ENCODE measurements around the gene RANBP17.

DNA sequence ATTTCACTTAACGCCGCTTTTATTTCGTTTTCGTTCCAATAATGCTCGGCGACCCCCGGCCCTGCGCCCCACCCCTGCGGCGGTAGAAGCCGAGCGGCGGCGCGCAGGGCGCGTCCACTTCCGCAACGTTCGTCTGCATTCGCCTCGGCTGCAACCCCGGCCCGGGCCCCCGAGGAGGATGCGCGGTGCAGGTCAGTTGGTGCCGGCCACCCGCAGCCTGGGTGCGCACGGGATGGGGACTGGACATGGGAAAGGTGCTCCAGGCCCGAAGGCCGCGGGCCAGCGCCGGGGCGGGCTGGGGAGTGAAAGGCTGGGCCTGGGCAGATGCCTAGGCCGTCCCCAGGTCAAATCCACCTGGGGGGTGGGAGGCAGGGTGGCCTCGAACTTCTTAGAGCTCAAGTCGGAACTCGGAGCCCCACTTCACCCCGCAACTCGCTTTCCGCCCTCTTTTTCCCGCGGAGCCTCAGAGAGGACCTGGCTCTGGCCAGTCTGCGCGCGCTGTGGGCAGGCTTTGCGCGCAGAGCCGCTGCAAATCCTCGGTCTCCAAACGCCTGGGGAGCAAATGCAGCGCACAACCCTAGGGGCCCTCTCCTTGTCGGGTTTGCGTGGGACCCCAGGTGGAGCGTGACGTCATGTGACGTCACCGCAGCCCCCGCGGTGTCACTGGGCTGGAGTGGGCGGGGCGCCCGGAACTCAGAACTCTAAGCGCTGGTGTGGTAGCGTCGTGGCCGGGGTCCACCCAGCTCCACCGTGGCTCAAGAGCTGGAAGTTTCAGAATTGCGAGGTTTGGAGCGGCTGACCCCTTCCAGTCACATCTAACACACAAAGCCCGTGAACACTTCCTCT is 450.5 kb downstream of the RANBP17 start:
- no peak for TF ChIP-seq CTCF (IDR thresholded peaks at IDR 0.05; ENCODE audit: low read depth, low read length, poor library complexity, severe bottlenecking)
- no peak for TF ChIP-seq EZH2phosphoT487 (IDR thresholded peaks at IDR 0.05; ENCODE audit: borderline replicate concordance, low read length)

Measured in DOHH2 (cell line).